Kidney (tissue), 14 donors: ENCODE measurements around the gene WAPL. TPM values are rescaled to one million over a fixed set of nuclear protein-coding genes. Genes with fewer than 3 reads are reported as not detected.

Source experiments
- DNase-seq, 5 donors: peaks; one replicate each; pipeline ENCODE4 v3.0.0-alpha.2; 2013 to 2020
- FAIRE-seq: peaks from 2 replicates; lab custom pipeline; 2012; peaks lifted over from hg19 to GRCh38; lab: Jason Lieb, UNC
- H3K27ac ChIP-seq, 2 donors: one replicate each; pipeline ENCODE4 v1.7.0; 2013; ENCODE audit warnings: low read depth in 2 of 2, low read length in 2 of 2, inconsistent platforms in 1 of 2
- H3K27me3 ChIP-seq: one replicate; pipeline ENCODE4 v1.7.1; 2013; ENCODE audit warnings: low read length, inconsistent platforms; ENCODE audit not compliant: control insufficient read depth, insufficient read depth
- H3K36me3 ChIP-seq, 3 donors: one replicate each; pipeline versions ENCODE4 v1.7.0 to v1.7.1; 2013; ENCODE audit warnings: low read length in 3 of 3, control low read depth in 1 of 3, inconsistent platforms in 1 of 3; ENCODE audit not compliant: insufficient read depth in 3 of 3, control insufficient read depth in 2 of 3
- H3K4me1 ChIP-seq, 3 donors: one replicate each; pipeline versions ENCODE4 v1.7.0 to v1.7.1; 2013; ENCODE audit warnings: low read length in 3 of 3, inconsistent platforms in 1 of 3, low read depth in 1 of 3; ENCODE audit not compliant: control insufficient read depth in 2 of 3, insufficient read depth in 2 of 3
- H3K4me3 ChIP-seq, 3 donors: one replicate each; pipeline versions ENCODE4 v1.7.0 to v1.8.1; 2013; ENCODE audit warnings: low read length in 3 of 3, control low read depth in 1 of 3, inconsistent platforms in 1 of 3
- H3K9ac ChIP-seq, 3 donors: one replicate each; pipeline versions ENCODE4 v1.7.0 to v1.7.1; 2013; ENCODE audit warnings: low read length in 3 of 3, control low read depth in 1 of 3, inconsistent platforms in 1 of 3
- H3K9me3 ChIP-seq, 3 donors: one replicate each; pipeline versions ENCODE4 v1.7.0 to v1.7.1; 2013; ENCODE audit warnings: low read length in 3 of 3, control low read depth in 1 of 3, inconsistent platforms in 1 of 3; ENCODE audit not compliant: control insufficient read depth in 2 of 3, insufficient read depth in 1 of 3
- intact Hi-C: fragments of 100-400 bp; cut with DNase I; formaldehyde crosslinking; loops from one replicate; pipeline ENCODE4 v1.11.1; 2022
- polyA plus RNA-seq: library from polyadenylated mRNA; stranded (reverse); fragments of 350-450 nt; fragmentation: Illumina TruSeq; extraction: RNeasy Lipid Tissue Mini Kit (QIAGEN cat#74804); gene quantifications from one replicate; pipeline ENCODE4 v1.2.3, GENCODE V29; 2014; ENCODE audit warnings: low read depth, low replicate concordance; ENCODE audit not compliant: insufficient read depth
- total RNA-seq: library from RNA; stranded (reverse); fragmentation: NEBNext Ultra II Directional; extraction: Animal tissue kit (Norgen Biotek cat#: 25700); gene quantifications from one replicate; pipeline ENCODE4 v1.2.1, GENCODE V29; 2021
- TF ChIP-seq, protein P1 (sequence below): IDR thresholded peaks from 3 replicates; pipeline ENCODE4 v1.5.1; 2012; ENCODE audit warnings: mild to moderate bottlenecking, moderate library complexity, borderline replicate concordance; ENCODE audit not compliant: insufficient read depth; ENCODE audit errors: extremely low read depth
- donor health status: control.
- donor health status: control.
- donor health status: control.
- donor health status: control.
- donor health status: control.
- donor health status: DM: yes; HTN: yes; CAD: no.
- donor health status: Normal renal cell carcinoma (clear cell type).

WAPL gene
- total and polyA plus RNA-seq, 2 donors from 2014 or later = 17.6 to 34.7 TPM

DNA sequence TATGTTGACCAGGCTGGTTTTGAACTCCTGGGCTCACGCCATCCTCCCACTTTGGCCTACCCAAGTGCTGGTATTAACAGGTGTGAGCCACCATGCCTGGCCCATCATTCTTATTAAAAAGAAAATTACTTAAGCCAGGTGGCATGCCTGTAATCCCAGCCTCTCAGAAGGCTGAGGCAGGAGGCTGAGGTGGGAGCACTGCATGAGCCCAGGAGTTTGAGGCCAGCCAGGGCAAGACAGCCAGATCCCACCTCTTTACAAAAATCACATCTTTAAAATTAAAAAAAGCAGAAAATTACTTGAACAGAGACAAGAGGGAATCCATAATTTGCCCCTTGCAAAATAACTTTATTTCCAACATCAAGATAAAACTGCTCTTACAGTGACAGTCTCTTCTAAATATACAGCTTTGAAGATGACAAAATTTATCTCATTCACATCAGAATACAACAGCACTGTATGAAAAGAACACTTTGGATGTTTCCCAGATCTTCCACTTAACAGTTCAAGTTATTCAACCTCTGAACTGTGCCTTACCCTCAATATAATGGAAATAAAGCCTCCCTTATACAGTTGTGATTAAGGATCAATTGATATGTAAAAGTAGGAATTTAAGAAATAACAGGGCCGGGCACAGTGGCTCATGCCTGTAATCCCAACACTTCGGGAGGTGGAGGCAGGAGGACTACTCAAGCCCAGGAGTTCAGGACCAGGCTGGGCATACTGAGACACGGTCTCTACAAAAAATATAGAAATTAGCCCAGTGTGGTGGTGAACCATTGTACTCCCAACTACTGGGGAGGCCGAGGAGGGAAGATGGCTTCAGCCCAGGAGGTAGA is 10.3 kb downstream of the WAPL start:
- H3K36me3 ChIP-seq = peaks cover 0 to 15% (median 1%) of the 10 kb centered on the region in 3 donors

DNA sequence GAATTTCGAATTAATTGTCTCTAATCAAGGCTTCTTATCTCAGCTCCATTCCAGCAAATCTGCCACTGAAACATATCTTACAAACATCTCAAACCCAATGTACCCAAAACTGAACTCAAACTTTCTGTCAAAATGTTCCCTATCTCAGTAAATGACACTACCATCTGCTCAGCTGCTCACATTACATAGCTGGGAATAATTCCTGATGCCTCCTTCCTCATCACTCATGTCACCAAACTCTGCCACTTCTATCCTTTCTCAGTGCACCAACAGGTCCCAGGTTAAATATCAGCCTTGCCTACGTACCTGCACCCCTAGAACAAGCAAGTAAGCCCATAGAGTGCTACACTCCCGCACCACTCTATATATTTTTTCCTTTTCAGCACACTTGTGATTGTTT is 12.4 kb downstream of the WAPL start:
- DNase-seq (no peak), FAIRE-seq (no peak)
- intact Hi-C loops = no loop called here
- TF ChIP-seq, protein P1, sequence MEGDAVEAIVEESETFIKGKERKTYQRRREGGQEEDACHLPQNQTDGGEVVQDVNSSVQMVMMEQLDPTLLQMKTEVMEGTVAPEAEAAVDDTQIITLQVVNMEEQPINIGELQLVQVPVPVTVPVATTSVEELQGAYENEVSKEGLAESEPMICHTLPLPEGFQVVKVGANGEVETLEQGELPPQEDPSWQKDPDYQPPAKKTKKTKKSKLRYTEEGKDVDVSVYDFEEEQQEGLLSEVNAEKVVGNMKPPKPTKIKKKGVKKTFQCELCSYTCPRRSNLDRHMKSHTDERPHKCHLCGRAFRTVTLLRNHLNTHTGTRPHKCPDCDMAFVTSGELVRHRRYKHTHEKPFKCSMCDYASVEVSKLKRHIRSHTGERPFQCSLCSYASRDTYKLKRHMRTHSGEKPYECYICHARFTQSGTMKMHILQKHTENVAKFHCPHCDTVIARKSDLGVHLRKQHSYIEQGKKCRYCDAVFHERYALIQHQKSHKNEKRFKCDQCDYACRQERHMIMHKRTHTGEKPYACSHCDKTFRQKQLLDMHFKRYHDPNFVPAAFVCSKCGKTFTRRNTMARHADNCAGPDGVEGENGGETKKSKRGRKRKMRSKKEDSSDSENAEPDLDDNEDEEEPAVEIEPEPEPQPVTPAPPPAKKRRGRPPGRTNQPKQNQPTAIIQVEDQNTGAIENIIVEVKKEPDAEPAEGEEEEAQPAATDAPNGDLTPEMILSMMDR = no peak
- Histone ChIP-seq H3K9ac (no peak overlapping the region), H3K36me3 (peaks cover 0 to 10% (median 0%) of the 10 kb centered on the region in 3 donors), H3K4me3 (no peak overlapping the region), H3K27ac (no peak overlapping the region), H3K27me3 (no peaks in the 10 kb centered on the region), H3K4me1 (peaks cover 0 to 12% (median 7%) of the 10 kb centered on the region in 3 donors), H3K9me3 (no peaks in the 10 kb centered on the region)

More for the DNA sequence above, 10.3 kb downstream of the WAPL start:
- H3K9me3 ChIP-seq = no peaks in the 10 kb centered on the region
- H3K4me3 ChIP-seq = no peak overlapping the region
- no peak overlapping the region for H3K9ac ChIP-seq
- no peaks in the 10 kb centered on the region for H3K27me3 ChIP-seq
- DNase-seq (no peak), FAIRE-seq (no peak)
- intact Hi-C loops = no loop called here
- TF ChIP-seq, protein P1 = no peak
- peaks cover 0 to 15% (median 8%) of the 10 kb centered on the region in 3 donors for H3K4me1 ChIP-seq
- H3K27ac ChIP-seq = no peak overlapping the region

DNA sequence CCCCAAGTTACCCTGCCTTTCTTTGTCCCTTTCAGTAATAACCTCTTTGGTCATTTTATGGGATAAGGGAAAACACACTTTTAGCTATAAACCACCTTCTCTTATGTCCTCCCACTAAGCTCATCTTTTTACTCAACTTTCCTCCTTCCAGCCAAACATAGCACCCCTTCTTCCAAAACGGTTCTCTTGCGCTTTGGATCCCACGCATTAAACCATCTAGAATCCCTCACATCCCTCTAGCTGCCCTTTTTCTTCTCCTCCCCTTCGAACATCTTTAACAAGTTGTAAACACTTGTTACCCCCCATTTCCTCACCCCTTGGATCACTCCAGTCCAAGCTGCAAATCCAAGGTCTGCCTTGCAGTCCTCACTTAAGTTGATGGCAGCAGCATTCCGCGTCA is 13.4 kb downstream of the WAPL start:
- DNase-seq = no peak
- TF ChIP-seq, protein P1 = no peak
- peaks cover 0 to 10% (median 0%) of the 10 kb centered on the region in 3 donors for H3K36me3 ChIP-seq
- H3K9ac ChIP-seq = no peak overlapping the region
- peaks cover 0 to 12% (median 7%) of the 10 kb centered on the region in 3 donors for H3K4me1 ChIP-seq
- intact Hi-C loops = no loop called here
- H3K9me3 ChIP-seq = no peaks in the 10 kb centered on the region
- H3K27ac ChIP-seq = no peak overlapping the region
- FAIRE-seq = no peak
- no peak overlapping the region for H3K4me3 ChIP-seq
- H3K27me3 ChIP-seq = no peaks in the 10 kb centered on the region
